Keratinocyte (primary cell): ENCODE results near the gene TUBGCP5. TPM values are rescaled to one million over a fixed set of nuclear protein-coding genes. Genes with fewer than 3 reads are reported as not detected.

Source experiments
- DNase-seq: peaks from one replicate; pipeline ENCODE4 v3.0.0-alpha.2; 2011; ENCODE audit warnings: low read depth, missing footprints, low spot score
- FAIRE-seq: peaks from 2 replicates; lab custom pipeline; 2011; peaks lifted over from hg19 to GRCh38; lab: Jason Lieb, UNC
- H2AFZ ChIP-seq: 2 replicates; pipeline ENCODE4 v1.6.0; 2012; ENCODE audit warnings: low read length, control low read depth, inconsistent platforms; ENCODE audit not compliant: control insufficient read depth
- H3K27ac ChIP-seq: 2 replicates; pipeline ENCODE4 v1.5.1; 2011; ENCODE audit warnings: low read length; ENCODE audit not compliant: control insufficient read depth, insufficient read depth
- H3K27me3 ChIP-seq: 3 replicates; pipeline ENCODE4 v1.6.0; 2011; ENCODE audit warnings: low read length; ENCODE audit not compliant: control insufficient read depth, insufficient read depth; ENCODE audit errors: extremely low read depth
- H3K36me3 ChIP-seq, 2 experiments: 2 replicates in 1 of 2; 3 replicates in 1 of 2; pipeline ENCODE4 v1.5.1; 2011; ENCODE audit warnings: low read length in 2 of 2, mild to moderate bottlenecking in 1 of 2; ENCODE audit not compliant: control insufficient read depth in 2 of 2, insufficient read depth in 2 of 2; ENCODE audit errors: extremely low read depth in 1 of 2
- H3K4me1 ChIP-seq: 3 replicates; pipeline ENCODE4 v1.5.1; 2011; ENCODE audit warnings: low read length; ENCODE audit not compliant: control insufficient read depth, insufficient read depth; ENCODE audit errors: extremely low read depth
- H3K4me2 ChIP-seq: 3 replicates; pipeline ENCODE4 v1.6.0; 2011; ENCODE audit warnings: low read depth, low read length; ENCODE audit not compliant: control insufficient read depth, insufficient read depth; ENCODE audit errors: extremely low read depth
- H3K4me3 ChIP-seq, 3 experiments: fragments of 200-600 bp in 1 of 3; sonication (generic) in 1 of 3; 2 replicates in 2 of 3; 3 replicates in 1 of 3; pipeline ENCODE4 v1.5.1; 2011 to 2016; ENCODE audit warnings: low read length in 3 of 3, mild to moderate bottlenecking in 3 of 3, control low read depth in 2 of 3, inconsistent platforms in 1 of 3, low read depth in 1 of 3, mixed read lengths in 1 of 3, mixed run types in 1 of 3, moderate library complexity in 1 of 3; ENCODE audit not compliant: control insufficient read depth in 2 of 3, insufficient read depth in 2 of 3; ENCODE audit errors: extremely low read depth in 1 of 3
- H3K79me2 ChIP-seq: 2 replicates; pipeline ENCODE4 v1.6.0; 2012; ENCODE audit warnings: low read length; ENCODE audit not compliant: control insufficient read depth, insufficient read depth
- H3K9ac ChIP-seq: 3 replicates; pipeline ENCODE4 v1.6.0; 2011; ENCODE audit warnings: low read length; ENCODE audit not compliant: control insufficient read depth, insufficient read depth; ENCODE audit errors: extremely low read depth
- H3K9me1 ChIP-seq: 3 replicates; pipeline ENCODE4 v1.6.0; 2011; ENCODE audit warnings: low read length; ENCODE audit not compliant: control insufficient read depth, insufficient read depth; ENCODE audit errors: extremely low read depth
- H3K9me3 ChIP-seq: 2 replicates; pipeline ENCODE4 v1.5.1; 2012; ENCODE audit warnings: low read depth, low read length; ENCODE audit not compliant: control insufficient read depth
- H4K20me1 ChIP-seq: 3 replicates; pipeline ENCODE4 v1.6.0; 2011; ENCODE audit warnings: low read length; ENCODE audit not compliant: control insufficient read depth, insufficient read depth; ENCODE audit errors: extremely low read depth
- CTCF ChIP-seq, 3 experiments: IDR thresholded peaks in 1 of 3; conservative IDR thresholded peaks in 1 of 3; optimal IDR thresholded peaks in 1 of 3; 2 replicates in 2 of 3; 3 replicates in 1 of 3; pipeline versions ENCODE3 to v1.5.1; 2011; ENCODE audit warnings: low read length in 3 of 3, mild to moderate bottlenecking in 3 of 3, moderate library complexity in 2 of 3, control low read depth in 1 of 3, inconsistent platforms in 1 of 3; ENCODE audit not compliant: insufficient read depth in 2 of 3; ENCODE audit errors: extremely low read depth in 1 of 3
- EZH2 ChIP-seq: IDR thresholded peaks from one replicate; pipeline ENCODE4 v1.6.1; 2012; ENCODE audit warnings: inconsistent platforms, mild to moderate bottlenecking, low read length, moderate library complexity
- dilution Hi-C: fragments of 300-500 bp; cut with MboI; formaldehyde crosslinking; loops from one replicate; pipeline ENCODE4 v1.7.0; 2020; ENCODE audit warnings: low sequenced_read_pairs; ENCODE audit not compliant: extremely low pct_ligation_motif_present
- polyA plus RNA-seq, 5 experiments: library from polyadenylated mRNA; depleted of rRNA in 3 of 5; stranded (reverse) in 3 of 5; stranded (forward) in 1 of 5; unstranded in 1 of 5; fragments of >200 nt; gene quantifications; 1 replicate in 1 of 5; 2 replicates in 3 of 5; 3 replicates in 1 of 5; pipeline versions ENCODE4 v1.2.1 to v1.2.3, GENCODE V29; 2011 to 2012; ENCODE audit warnings: missing spikeins in 2 of 5, low read depth in 1 of 5, low replicate concordance in 1 of 5

The TUBGCP5 gene
- polyA plus RNA-seq, 1 donor (not counting 4 experiments of a cell fraction or from before 2014, with no cell fraction given), result 20.3 TPM

DNA sequence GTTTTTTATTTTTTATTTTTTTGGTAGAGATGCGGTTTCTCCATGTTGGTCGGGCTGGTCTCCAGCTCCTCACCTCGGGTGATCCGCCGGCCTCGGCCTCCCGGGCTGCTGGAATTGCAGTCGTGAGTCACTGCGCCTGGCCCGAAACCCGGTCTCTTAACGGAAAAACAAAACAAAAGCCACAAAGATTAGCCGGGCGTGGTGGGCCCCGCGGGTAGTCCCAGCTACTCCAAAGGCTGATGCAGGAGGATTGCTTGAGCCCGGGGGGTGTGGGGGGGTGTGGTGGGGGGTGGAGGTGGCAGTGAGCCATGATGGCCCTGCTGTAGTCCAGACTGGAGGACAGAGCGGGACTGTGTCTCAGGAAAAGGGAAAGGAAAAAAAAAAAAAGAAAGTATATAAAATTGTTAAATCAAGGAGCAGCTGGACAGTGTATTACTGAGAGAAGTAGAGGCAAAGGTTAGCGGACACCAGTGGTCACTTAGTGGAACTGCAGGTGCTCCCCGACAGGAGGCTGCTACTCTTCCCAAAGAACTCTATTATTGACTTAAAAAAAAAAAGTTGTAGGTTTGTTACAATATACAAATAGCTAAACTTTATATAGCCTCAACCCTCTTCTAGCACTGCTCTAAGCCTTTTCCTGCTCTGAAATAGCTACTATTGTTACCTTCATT lies 30.3 kb upstream of the TUBGCP5 start:
- Histone ChIP-seq H3K4me2 (no peak overlapping the region), H3K4me1 (no peaks in the 10 kb centered on the region), H3K27me3 (no peaks in the 10 kb centered on the region), H3K9ac (no peak overlapping the region), H3K79me2 (no peaks in the 10 kb centered on the region), H3K9me3 (no peaks in the 10 kb centered on the region), H3K9me1 (no peaks in the 10 kb centered on the region), H4K20me1 (no peaks in the 10 kb centered on the region), H3K36me3 (no peaks in the 10 kb centered on the region), H3K4me3 (no peak overlapping the region), H2AFZ (no peak overlapping the region), H3K27ac (no peak overlapping the region)
- DNase-seq (no peak), FAIRE-seq (no peak)
- TF ChIP-seq CTCF (optimal IDR thresholded peaks at IDR 0.05 in 1 of 3, IDR thresholded peaks at IDR 0.05 in 1 of 3, conservative IDR thresholded peaks at IDR 0.05 in 1 of 3; ENCODE audit: extremely low read depth in 1 of 3, insufficient read depth in 2 of 3, low read length in 3 of 3) (no peak), EZH2 (no peak)
- dilution Hi-C loops, result no loop called here

DNA sequence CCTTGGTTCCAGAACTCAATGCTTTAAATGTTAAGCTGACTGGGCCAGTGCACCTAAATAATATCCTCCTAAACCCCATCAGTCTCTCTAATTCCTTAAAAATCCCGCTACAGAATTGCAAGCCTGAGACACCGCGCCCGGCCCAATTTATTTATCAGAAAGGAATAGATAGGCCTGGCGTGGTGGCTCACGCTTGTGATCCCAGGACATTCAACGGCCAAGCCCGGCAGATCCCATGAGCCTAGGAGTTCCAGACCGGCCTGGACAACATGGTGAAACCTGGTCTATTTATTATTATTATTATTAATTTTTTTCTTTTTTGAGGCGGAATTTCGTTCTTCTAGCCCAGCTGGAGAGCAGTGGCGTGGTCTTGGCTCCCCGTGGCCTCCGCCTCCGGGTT lies 28.0 kb upstream of the TUBGCP5 start:
- H3K9ac ChIP-seq, result no peak overlapping the region
- H3K79me2 ChIP-seq, result no peaks in the 10 kb centered on the region
- no peaks in the 10 kb centered on the region for H3K9me1 ChIP-seq
- no peaks in the 10 kb centered on the region for H3K36me3 ChIP-seq
- H3K27ac ChIP-seq, result no peak overlapping the region
- no peak for DNase-seq
- FAIRE-seq, result no peak
- dilution Hi-C loops, result no loop called here
- H3K4me2 ChIP-seq, result no peak overlapping the region
- no peaks in the 10 kb centered on the region for H3K27me3 ChIP-seq
- TF ChIP-seq CTCF (optimal IDR thresholded peaks at IDR 0.05 in 1 of 3, IDR thresholded peaks at IDR 0.05 in 1 of 3, conservative IDR thresholded peaks at IDR 0.05 in 1 of 3; ENCODE audit: extremely low read depth in 1 of 3, insufficient read depth in 2 of 3, low read length in 3 of 3) (no peak), EZH2 (no peak)
- H3K4me3 ChIP-seq, result no peak overlapping the region
- no peak overlapping the region for H2AFZ ChIP-seq
- H4K20me1 ChIP-seq, result no peaks in the 10 kb centered on the region
- peaks cover 3% of the 10 kb centered on the region for H3K9me3 ChIP-seq
- no peaks in the 10 kb centered on the region for H3K4me1 ChIP-seq
